Ishikawa (cell line): Measurements from ENCODE around the gene RER1.

Experiments
- EP300 ChIP-seq: IDR thresholded peaks from 2 replicates; pipeline ENCODE4 v1.6.1; 2012; ENCODE audit warnings: borderline replicate concordance
- RAD21 ChIP-seq: IDR thresholded peaks from 2 replicates; pipeline ENCODE4 v1.6.1; 2012; ENCODE audit warnings: low read depth
- TAF1 ChIP-seq: IDR thresholded peaks from 2 replicates; pipeline ENCODE4 v1.6.1; 2012; ENCODE audit warnings: low read depth, mild to moderate bottlenecking
- TCF12 ChIP-seq: IDR thresholded peaks from 2 replicates; pipeline ENCODE4 v1.6.1; 2012; ENCODE audit warnings: low read depth
- USF1 ChIP-seq: IDR thresholded peaks from 2 replicates; pipeline ENCODE4 v1.6.1; 2012
- YY1 ChIP-seq: IDR thresholded peaks from 2 replicates; pipeline ENCODE4 v1.6.1; 2012; ENCODE audit warnings: low read depth

- TF ChIP-seq TCF12: no peak
- TF ChIP-seq RAD21: no peak
- no peak for TF ChIP-seq USF1
- TF ChIP-seq EP300: no peak
- no peak for TF ChIP-seq YY1
- TF ChIP-seq TAF1: no peak
Observed at GRCh38 chr1:2358072-2358471, 33.6 kb upstream of the RER1 start.
